ENCODE data around the gene ADAMTSL1. TPM values are rescaled to one million over a fixed set of nuclear protein-coding genes. Genes with fewer than 3 reads are reported as not detected.

The ADAMTSL1 gene
- total RNA-seq, 1 experiment from 2014 or later = not detected

GRCh38 chr9:18887546-18887945, 413.6 kb downstream of the ADAMTSL1 start (continued):
- no peak for TF ChIP-seq ELF1 (IDR thresholded peaks at IDR 0.05; ENCODE audit: borderline replicate concordance, low read depth)
- no peak for TF ChIP-seq CBX3 (IDR thresholded peaks at IDR 0.05; ENCODE audit: low read depth)
- no peak for TF ChIP-seq YY1 (IDR thresholded peaks at IDR 0.05; ENCODE audit: extremely low read depth, insufficient replicate concordance, low read depth, low read length)
- TF ChIP-seq EGR1 (IDR thresholded peaks at IDR 0.05; ENCODE audit: low read depth) = no peak
- TF ChIP-seq FOSL1 (IDR thresholded peaks at IDR 0.05; ENCODE audit: low read depth) = no peak
- no peak for TF ChIP-seq SRF (IDR thresholded peaks at IDR 0.05; ENCODE audit: low read depth)
- no peak for TF ChIP-seq EZH2phosphoT487 (IDR thresholded peaks at IDR 0.05; ENCODE audit: borderline replicate concordance)

GRCh38 chr9:18888290-18888689, 414.3 kb downstream of the ADAMTSL1 start:
- no peaks in the 10 kb centered on the region for H3K36me3 ChIP-seq (ENCODE audit: control insufficient read depth in 1 of 2, insufficient read depth in 2 of 2, low read length in 2 of 2)
- BruUV-seq (replicated peaks) = no TSS peak
- intact Hi-C loops (cut with micrococcal nuclease) = no loop called here
- H3K27me3 ChIP-seq (ENCODE audit: insufficient read depth, low read length) = no peaks in the 10 kb centered on the region; the same call in 1 of the 2 replicates
- ChIA-PET RAD21 (ENCODE audit: low non-redundant PET in 1 of 2, low total read pairs in 2 of 2, uncharacterized antibody in 2 of 2, unreplicated experiment in 2 of 2) (no interaction called here), CTCF (no interaction called here), POLR2A (no interaction called here)
- ATAC-seq (no peak), DNase-seq (ENCODE audit: low read depth, low spot score) (no peak)
- H2AFZ ChIP-seq (ENCODE audit: low read depth, low read length, poor library complexity, severe bottlenecking) = no peak overlapping the region
- TF ChIP-seq REST (IDR thresholded peaks at IDR 0.05; ENCODE audit: low read depth) (no peak), RAD21 (IDR thresholded peaks at IDR 0.05; ENCODE audit: low read depth) (no peak), CTCF (IDR thresholded peaks at IDR 0.05 in 2 of 3, conservative IDR thresholded peaks at IDR 0.05 in 1 of 3; ENCODE audit: borderline replicate concordance in 1 of 3, insufficient read depth in 1 of 3, low read depth in 2 of 3, low read length in 2 of 3) (no peak), EGR1 (IDR thresholded peaks at IDR 0.05; ENCODE audit: low read depth) (no peak), SIN3A (IDR thresholded peaks at IDR 0.05; ENCODE audit: low read depth) (no peak), TCF7L2 (IDR thresholded peaks at IDR 0.05; ENCODE audit: borderline replicate concordance, extremely low read depth, insufficient read depth, insufficient read length) (no peak), CBX3 (IDR thresholded peaks at IDR 0.05; ENCODE audit: low read depth) (no peak), ATF3 (IDR thresholded peaks at IDR 0.05) (no peak), CEBPB (IDR thresholded peaks at IDR 0.05; ENCODE audit: low read depth) (no peak), SRF (IDR thresholded peaks at IDR 0.05; ENCODE audit: low read depth) (no peak), ZFX (IDR thresholded peaks at IDR 0.05) (no peak)
- H3K27ac ChIP-seq (ENCODE audit: low read depth, low read length) = no peak overlapping the region
- no peaks in the 10 kb centered on the region for H3K9me3 ChIP-seq (ENCODE audit: control insufficient read depth in 1 of 2, insufficient read depth in 1 of 2, low read depth in 1 of 2, low read length in 2 of 2)
- no peaks in the 10 kb centered on the region for H4K20me1 ChIP-seq (ENCODE audit: insufficient read depth)
- H3K4me1 ChIP-seq (ENCODE audit: control insufficient read depth in 1 of 2, insufficient read depth in 2 of 2, low read length in 2 of 2) = no peaks in the 10 kb centered on the region
- H3K79me2 ChIP-seq (ENCODE audit: insufficient read depth, low read length) = no peaks in the 10 kb centered on the region
- H3K4me2 ChIP-seq (ENCODE audit: low read length) = no peak overlapping the region
- H3K9ac ChIP-seq (ENCODE audit: low read length) = no peak overlapping the region
- H3K9me2 ChIP-seq (ENCODE audit: insufficient read depth) = no peaks in the 10 kb centered on the region
- H3K4me3 ChIP-seq (replicated peaks in 1 of 2; ENCODE audit: low read depth in 1 of 2, low read length in 2 of 2) = no peak overlapping the region
